ENCODE measurements around the gene ZC3H4. TPM values are rescaled to one million over a fixed set of nuclear protein-coding genes. Genes with fewer than 3 reads are reported as not detected.
A peak's percentile ranks its signal among the peaks of the same experiment; 100 is the strongest.

ZC3H4 gene
- total and polyA plus RNA-seq, 9 of the 15 experiments (the other 6 are each of a cell fraction or from before 2014, with no cell fraction given) = 2.2 to 75.6 (median 18.3) TPM

DNA sequence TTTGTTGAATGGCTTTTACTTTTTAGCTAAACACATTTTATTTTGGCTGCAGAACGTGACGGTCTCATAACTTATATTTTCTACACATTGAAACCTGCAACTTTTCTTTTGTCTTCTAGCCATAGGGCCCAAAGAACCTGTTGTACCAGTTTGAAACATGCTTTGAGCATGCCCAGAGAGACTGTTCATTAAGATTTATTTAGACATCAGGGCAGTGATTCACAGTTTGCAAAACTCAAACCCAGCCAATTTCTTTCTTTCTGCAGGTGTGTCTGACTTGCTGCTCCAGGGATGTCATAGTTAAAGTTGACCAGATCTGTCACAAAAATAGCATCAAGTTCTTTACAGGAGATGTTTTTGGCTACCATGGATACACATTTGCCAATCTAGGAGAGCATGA lies 39.1 kb upstream of the ZC3H4 start (continued):
- TF ChIP-seq CTCF (IDR thresholded peaks at IDR 0.05 in 2 of 3, conservative IDR thresholded peaks at IDR 0.05 in 1 of 3; ENCODE audit: insufficient read depth in 2 of 3, low read depth in 1 of 3, low read length in 3 of 3) (no peak), POLR2A (conservative IDR thresholded peaks at IDR 0.05) (no peak), MCM2 (IDR thresholded peaks at IDR 0.05; ENCODE audit: low read depth) (no peak), JUN (IDR thresholded peaks at IDR 0.05; ENCODE audit: borderline replicate concordance, low read depth, low read length) (no peak), JUN (CRISPR knock-in tag; IDR thresholded peaks at IDR 0.05; ENCODE audit: borderline replicate concordance) (no peak), ZNF699 (CRISPR knock-in tag; IDR thresholded peaks at IDR 0.05; ENCODE audit: insufficient replicate concordance) (no peak)

- intact Hi-C loops (cut with micrococcal nuclease) = loop anchor here (5.0 kb wide), 2 partner anchors 75 to 90 kb away; no protein-coding TSS in a partner anchor
- DNase-seq (ENCODE audit: extremely low read depth in 1 of 4, low spot score in 3 of 4) (no peak), ATAC-seq (no peak), FAIRE-seq (no peak)
- 79% methylated on average over 1 of the region's 1 CpG for WGBS (ENCODE audit: insufficient coverage, low coverage, missing lambda C conversion rate)
- peaks cover 2 to 8% of the 10 kb centered on the region in 2 experiments; a peak in 2 of 5 replicates for H3K4me1 ChIP-seq (replicated peaks in 1 of 2; ENCODE audit: control insufficient read depth in 2 of 2, insufficient read depth in 2 of 2, low read length in 2 of 2)
- POLR2A ChIA-PET = interaction anchor here (0.6 kb wide), 1 partner anchor 75 kb away, joined by 3 read pairs; no protein-coding TSS in a partner anchor
- no peaks in the 10 kb centered on the region for H3K9me1 ChIP-seq (ENCODE audit: control insufficient read depth, insufficient read depth, low read length)
- H3K9me3 ChIP-seq (replicated peaks; ENCODE audit: control insufficient read depth, insufficient read depth, low read depth, low read length) = no peaks in the 10 kb centered on the region
- peak overlapping the region; percentile 10; the same call in 1 of the 3 replicates for H3K27ac ChIP-seq (ENCODE audit: extremely low read depth, low read depth, low read length)
- H3K27me3 ChIP-seq (ENCODE audit: control insufficient read depth in 2 of 2, insufficient read depth in 2 of 2, low read length in 2 of 2) = no peaks in the 10 kb centered on the region
- TF ChIP-seq TCF7L2 (IDR thresholded peaks at IDR 0.05; ENCODE audit: low read depth, low read length) = no peak
- TF ChIP-seq THAP12 (CRISPR knock-in tag; IDR thresholded peaks at IDR 0.05) = no peak
- TF ChIP-seq, protein P1, sequence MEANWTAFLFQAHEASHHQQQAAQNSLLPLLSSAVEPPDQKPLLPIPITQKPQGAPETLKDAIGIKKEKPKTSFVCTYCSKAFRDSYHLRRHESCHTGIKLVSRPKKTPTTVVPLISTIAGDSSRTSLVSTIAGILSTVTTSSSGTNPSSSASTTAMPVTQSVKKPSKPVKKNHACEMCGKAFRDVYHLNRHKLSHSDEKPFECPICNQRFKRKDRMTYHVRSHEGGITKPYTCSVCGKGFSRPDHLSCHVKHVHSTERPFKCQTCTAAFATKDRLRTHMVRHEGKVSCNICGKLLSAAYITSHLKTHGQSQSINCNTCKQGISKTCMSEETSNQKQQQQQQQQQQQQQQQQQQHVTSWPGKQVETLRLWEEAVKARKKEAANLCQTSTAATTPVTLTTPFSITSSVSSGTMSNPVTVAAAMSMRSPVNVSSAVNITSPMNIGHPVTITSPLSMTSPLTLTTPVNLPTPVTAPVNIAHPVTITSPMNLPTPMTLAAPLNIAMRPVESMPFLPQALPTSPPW (CRISPR knock-in tag; IDR thresholded peaks at IDR 0.05) = peak; percentile 76
- BruUV-seq (replicated peaks) = no TSS peak
- H4K20me1 ChIP-seq (replicated peaks; ENCODE audit: control insufficient read depth, insufficient read depth, low read length) = no peaks in the 10 kb centered on the region; the same call in 1 of the 2 replicates
- no peak overlapping the region for H3K9ac ChIP-seq (ENCODE audit: insufficient read depth in 1 of 2, low read depth in 2 of 2, low read length in 2 of 2)
- in situ Hi-C loops (cut with MboI) = loop anchor here (5.0 to 10.0 kb wide), 2 partner anchors 95 to 263 kb away; partner anchors contain the start of gene MEIS3
- no peak overlapping the region for H2AFZ ChIP-seq (ENCODE audit: low read depth, low read length)
- peaks cover 55% of the 10 kb centered on the region for H3K79me2 ChIP-seq (ENCODE audit: control insufficient read depth, insufficient read depth, low read length)
- H3K4me3 ChIP-seq = no peak overlapping the region
- CTCF ChIA-PET (ENCODE audit: low intra/inter-chr PET ratio) = interaction anchor here (0.7 kb wide), 1 partner anchor 92 kb away, joined by 3 read pairs; no protein-coding TSS in a partner anchor
- peaks cover 90% of the 10 kb centered on the region for H3K36me3 ChIP-seq (ENCODE audit: control insufficient read depth, insufficient read depth, low read length)
- H3K4me2 ChIP-seq (ENCODE audit: insufficient read depth, low read length) = no peak overlapping the region
Observed at GRCh38 chr19:47152205-47152604, 38.6 kb upstream of the ZC3H4 start.
